ENCODE results near the gene UBAP1. TPM values are rescaled to one million over a fixed set of nuclear protein-coding genes. Genes with fewer than 3 reads are reported as not detected.

UBAP1 gene
- total RNA-seq (10 to 100 TPM; 39.2 to 46.4 TPM), polyA plus RNA-seq (10 to 100 TPM; 25.6 to 53.9 TPM)
- long read RNA-seq, donor 1, transcript UBAP1-201 (7 exons, 2,735 nt), result major isoform, 11 of 28 reads
- long read RNA-seq, donor 1, partial matches to known transcripts, result 17 of 28 reads
- long read RNA-seq, donor 1, other reads (novel, unspliced or antisense), result 0 of 28 reads
- long read RNA-seq, donor 2, partial matches to known transcripts, result 11 of 13 reads
- long read RNA-seq, donor 2, other reads (novel, unspliced or antisense), result 0 of 13 reads
- long read RNA-seq, donor 3, transcript UBAP1-201 (7 exons, 2,735 nt), result major isoform, 10 of 16 reads
- long read RNA-seq, donor 3, partial matches to known transcripts, result 6 of 16 reads
- long read RNA-seq, donor 3, other reads (novel, unspliced or antisense), result 0 of 16 reads
- long read RNA-seq, donor 4, partial matches to known transcripts, result 0 of 3 reads
- long read RNA-seq, donor 4, other reads (novel, unspliced or antisense), result 0 of 3 reads
- long read RNA-seq, donor 5, transcript UBAP1-201 (7 exons, 2,735 nt), result major isoform, 6 of 31 reads
- long read RNA-seq, donor 5, partial matches to known transcripts, result 25 of 31 reads
- long read RNA-seq, donor 5, other reads (novel, unspliced or antisense), result 0 of 31 reads

DNA sequence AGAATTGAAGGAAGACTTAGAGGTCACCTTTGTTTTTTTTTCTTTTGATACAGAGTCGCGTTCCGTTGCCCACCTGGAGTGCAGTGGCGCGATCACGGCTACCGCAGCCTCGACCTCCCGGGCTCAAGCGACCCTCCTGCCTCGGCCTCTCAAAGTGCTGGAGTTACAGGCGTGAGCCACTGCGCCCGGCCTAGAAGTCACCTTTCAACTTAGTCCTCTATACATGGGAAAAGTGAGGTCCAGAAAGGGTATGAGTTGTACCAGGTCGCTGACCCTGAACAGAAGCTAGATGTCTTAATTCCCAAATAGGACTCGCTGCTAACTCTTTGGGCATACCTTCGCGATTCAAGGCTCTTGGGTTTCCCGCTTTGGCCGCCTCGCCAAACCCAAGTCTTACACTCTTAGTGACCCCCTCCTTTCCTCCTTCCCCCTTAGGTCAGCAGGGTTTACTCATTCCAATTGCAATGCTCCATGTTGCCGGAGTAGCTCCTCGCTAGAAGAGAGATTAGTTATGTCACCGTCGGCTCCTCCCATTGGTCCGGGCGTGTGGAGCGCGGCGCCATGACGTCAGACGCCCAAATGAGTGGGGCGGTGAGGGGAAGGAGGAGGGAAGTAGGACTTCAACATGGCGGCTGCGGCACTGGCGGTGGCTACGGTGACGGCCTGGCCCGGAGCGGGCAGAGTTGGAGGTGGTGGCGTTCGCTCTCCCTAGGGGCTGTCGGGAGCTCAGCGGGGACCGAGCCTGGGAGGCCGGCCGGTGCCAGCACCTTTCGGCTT lies at the start of gene UBAP1:
Gene UBAP1, plus strand, starts transcription at position 608 of the 777 bp plus-strand sequence. CDS start 41,872 bp downstream, outside the sequence.
- H3K27me3 ChIP-seq (ENCODE audit: control insufficient read depth in 3 of 3, insufficient read depth in 3 of 3, low read length in 2 of 3), result no peaks in the 10 kb centered on the region
- DNase-seq (peak; percentile 99), ATAC-seq (ENCODE audit: insufficient read depth, low FRiP score) (peak; percentile 97)
- TF ChIP-seq, protein P1, sequence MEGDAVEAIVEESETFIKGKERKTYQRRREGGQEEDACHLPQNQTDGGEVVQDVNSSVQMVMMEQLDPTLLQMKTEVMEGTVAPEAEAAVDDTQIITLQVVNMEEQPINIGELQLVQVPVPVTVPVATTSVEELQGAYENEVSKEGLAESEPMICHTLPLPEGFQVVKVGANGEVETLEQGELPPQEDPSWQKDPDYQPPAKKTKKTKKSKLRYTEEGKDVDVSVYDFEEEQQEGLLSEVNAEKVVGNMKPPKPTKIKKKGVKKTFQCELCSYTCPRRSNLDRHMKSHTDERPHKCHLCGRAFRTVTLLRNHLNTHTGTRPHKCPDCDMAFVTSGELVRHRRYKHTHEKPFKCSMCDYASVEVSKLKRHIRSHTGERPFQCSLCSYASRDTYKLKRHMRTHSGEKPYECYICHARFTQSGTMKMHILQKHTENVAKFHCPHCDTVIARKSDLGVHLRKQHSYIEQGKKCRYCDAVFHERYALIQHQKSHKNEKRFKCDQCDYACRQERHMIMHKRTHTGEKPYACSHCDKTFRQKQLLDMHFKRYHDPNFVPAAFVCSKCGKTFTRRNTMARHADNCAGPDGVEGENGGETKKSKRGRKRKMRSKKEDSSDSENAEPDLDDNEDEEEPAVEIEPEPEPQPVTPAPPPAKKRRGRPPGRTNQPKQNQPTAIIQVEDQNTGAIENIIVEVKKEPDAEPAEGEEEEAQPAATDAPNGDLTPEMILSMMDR (IDR thresholded peaks at IDR 0.05; ENCODE audit: control extremely low read depth, extremely low read depth), result no peak
- peak within 1 kb of the TSS; percentile 92 for H3K4me3 ChIP-seq
- 0% methylated on average over 47 to 48 of the region's 48 CpGs for WGBS, 2 donors
- H3K9me3 ChIP-seq (ENCODE audit: control insufficient read depth in 4 of 4, insufficient read depth in 3 of 4, low read length in 3 of 4), result no peaks in the 10 kb centered on the region
- peak within 1 kb of the TSS; percentile 100 for H3K9ac ChIP-seq (ENCODE audit: insufficient read depth in 1 of 2, low read length in 2 of 2)
- H3K4me1 ChIP-seq (ENCODE audit: control insufficient read depth in 5 of 5, insufficient read depth in 5 of 5, low read length in 5 of 5), result peaks cover 0 to 4% (median 0%) of the 10 kb centered on the region in 5 donors
- H3K36me3 ChIP-seq (ENCODE audit: control insufficient read depth in 4 of 4, insufficient read depth in 4 of 4, low read length in 4 of 4), result peaks cover 0 to under 1% (median 0%) of the 10 kb centered on the region in 4 donors
- H3K27ac ChIP-seq (ENCODE audit: low read depth in 1 of 2, low read length in 1 of 2), result peak within 1 kb of the TSS; percentile 95 to 98

DNA sequence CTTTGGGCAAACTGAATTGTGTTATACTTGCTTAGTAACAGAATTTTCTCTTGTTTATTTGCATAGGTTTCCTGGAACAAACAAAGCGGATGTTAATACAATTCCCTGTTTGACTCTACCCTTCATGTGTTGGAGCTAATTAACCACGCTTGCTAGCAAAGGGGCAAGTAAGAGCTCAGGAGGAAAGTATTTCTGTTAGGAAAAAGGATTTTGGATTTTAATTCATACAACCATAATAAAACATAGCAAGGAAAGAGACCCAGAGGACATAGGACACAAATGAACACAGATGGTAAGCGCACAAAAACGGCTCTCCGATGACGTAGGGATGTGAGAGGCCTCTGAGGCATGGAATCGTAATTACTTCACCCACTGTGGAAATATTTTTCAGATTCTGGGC lies 47.3 kb upstream of the UBAP1 start:
- Histone ChIP-seq H3K27me3 (ENCODE audit: control insufficient read depth in 3 of 3, insufficient read depth in 3 of 3, low read length in 2 of 3) (no peaks in the 10 kb centered on the region), H3K36me3 (ENCODE audit: control insufficient read depth in 4 of 4, insufficient read depth in 4 of 4, low read length in 4 of 4) (no peaks in the 10 kb centered on the region), H3K27ac (ENCODE audit: low read depth in 1 of 2, low read length in 1 of 2) (no peak overlapping the region), H3K4me3 (no peak overlapping the region), H3K9me3 (ENCODE audit: control insufficient read depth in 4 of 4, insufficient read depth in 3 of 4, low read length in 3 of 4) (no peaks in the 10 kb centered on the region), H3K9ac (ENCODE audit: insufficient read depth in 1 of 2, low read length in 2 of 2) (no peak overlapping the region), H3K4me1 (ENCODE audit: control insufficient read depth in 5 of 5, insufficient read depth in 5 of 5, low read length in 5 of 5) (peaks cover 0 to 6% (median 0%) of the 10 kb centered on the region in 5 donors)
- no peak for ATAC-seq (ENCODE audit: insufficient read depth, low FRiP score)
- 96% methylated on average over 7 of the region's 7 CpGs for WGBS, 2 donors
- TF ChIP-seq, protein P1 (IDR thresholded peaks at IDR 0.05; ENCODE audit: control extremely low read depth, extremely low read depth), result no peak
- DNase-seq, result no peak

DNA sequence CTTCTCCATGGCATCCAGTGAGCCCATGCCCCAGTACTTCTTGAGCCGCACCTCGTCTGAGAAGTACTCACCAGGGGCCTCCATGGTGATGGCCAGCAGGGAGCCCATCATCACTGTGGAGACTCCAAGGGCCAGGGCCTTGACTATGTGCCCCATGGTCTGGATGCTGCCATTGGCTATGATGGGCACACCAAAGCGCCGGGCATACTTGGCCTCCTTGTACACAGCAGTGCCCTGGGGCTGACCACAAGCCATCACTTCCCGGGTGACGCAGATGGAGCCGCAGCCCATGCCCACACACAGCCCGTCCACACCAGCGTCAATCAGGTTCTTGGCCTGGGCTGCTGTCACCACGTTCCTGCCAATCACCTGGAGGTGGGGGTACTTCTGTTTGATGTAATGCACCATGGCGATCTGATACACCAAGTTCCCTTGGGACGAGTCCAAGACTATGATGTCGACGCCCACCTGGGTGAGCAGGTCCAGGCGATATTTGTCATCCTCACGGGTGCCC lies 45.4 kb upstream of the UBAP1 start:
- Histone ChIP-seq H3K4me3 (no peak overlapping the region), H3K4me1 (ENCODE audit: control insufficient read depth in 5 of 5, insufficient read depth in 5 of 5, low read length in 5 of 5) (no peaks in the 10 kb centered on the region), H3K27ac (ENCODE audit: low read depth in 1 of 2, low read length in 1 of 2) (no peak overlapping the region), H3K9me3 (ENCODE audit: control insufficient read depth in 4 of 4, insufficient read depth in 3 of 4, low read length in 3 of 4) (no peaks in the 10 kb centered on the region), H3K9ac (ENCODE audit: insufficient read depth in 1 of 2, low read length in 2 of 2) (no peak overlapping the region), H3K27me3 (ENCODE audit: control insufficient read depth in 3 of 3, insufficient read depth in 3 of 3, low read length in 2 of 3) (no peaks in the 10 kb centered on the region), H3K36me3 (ENCODE audit: control insufficient read depth in 4 of 4, insufficient read depth in 4 of 4, low read length in 4 of 4) (no peaks in the 10 kb centered on the region)
- ATAC-seq (ENCODE audit: insufficient read depth, low FRiP score) (no peak), DNase-seq (no peak)
- TF ChIP-seq, protein P1 (IDR thresholded peaks at IDR 0.05; ENCODE audit: control extremely low read depth, extremely low read depth), result no peak
- WGBS, 2 donors, result 88 to 95% methylated on average over 16 of the region's 16 CpGs

Measured in lung (tissue), 16 donors.